ENCODE data around the gene RPL38.

RPL38 gene

DNA sequence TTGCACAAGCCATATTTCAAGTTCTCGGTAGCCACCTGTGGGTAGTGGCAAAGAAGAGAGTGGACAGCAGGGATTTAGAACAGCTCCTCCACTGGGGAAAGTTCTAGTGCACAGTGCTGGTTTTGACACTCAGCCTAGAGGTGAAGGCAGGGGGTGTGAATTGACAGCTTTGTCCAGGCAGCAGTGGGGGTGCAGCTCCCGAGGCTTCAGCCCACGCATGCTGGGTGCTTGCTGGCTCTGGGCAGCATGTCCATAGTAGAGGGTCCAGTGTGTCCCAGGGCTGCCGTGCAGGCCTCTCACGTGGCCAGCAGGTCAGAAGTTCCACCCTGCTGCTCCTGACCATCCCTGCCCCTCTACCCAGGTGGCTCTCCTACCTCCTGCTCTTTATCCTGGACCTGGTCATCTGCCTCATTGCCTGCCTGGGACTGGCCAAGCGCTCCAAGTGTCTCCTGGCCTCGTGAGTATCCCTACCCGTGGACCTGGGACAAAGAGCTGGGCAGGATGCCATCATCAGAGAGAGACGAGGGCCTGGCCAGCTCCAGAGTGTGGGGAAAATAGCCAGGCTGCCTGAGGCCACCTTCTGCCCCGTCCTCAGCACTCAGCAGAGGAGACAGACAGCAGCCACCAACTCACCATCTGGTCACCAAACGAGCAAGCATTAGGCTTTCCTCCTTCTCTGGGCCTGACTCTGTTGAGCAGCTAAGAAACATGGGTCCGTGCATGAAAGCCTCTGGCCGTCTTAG is 39.7 kb downstream of the RPL38 start:
- H3K27ac ChIP-seq (replicated peaks) = no peak overlapping the region
- DNase-seq (ENCODE audit: low read depth in 1 of 2, low spot score in 1 of 2) = no peak
- TF ChIP-seq POLR2AphosphoS5 (IDR thresholded peaks at IDR 0.05; ENCODE audit: low read depth) (no peak), GABPA (IDR thresholded peaks at IDR 0.05; ENCODE audit: low read depth) (no peak), SPI1 (IDR thresholded peaks at IDR 0.05; ENCODE audit: borderline replicate concordance, low read depth) (no peak)
- TF ChIP-seq, protein P1, sequence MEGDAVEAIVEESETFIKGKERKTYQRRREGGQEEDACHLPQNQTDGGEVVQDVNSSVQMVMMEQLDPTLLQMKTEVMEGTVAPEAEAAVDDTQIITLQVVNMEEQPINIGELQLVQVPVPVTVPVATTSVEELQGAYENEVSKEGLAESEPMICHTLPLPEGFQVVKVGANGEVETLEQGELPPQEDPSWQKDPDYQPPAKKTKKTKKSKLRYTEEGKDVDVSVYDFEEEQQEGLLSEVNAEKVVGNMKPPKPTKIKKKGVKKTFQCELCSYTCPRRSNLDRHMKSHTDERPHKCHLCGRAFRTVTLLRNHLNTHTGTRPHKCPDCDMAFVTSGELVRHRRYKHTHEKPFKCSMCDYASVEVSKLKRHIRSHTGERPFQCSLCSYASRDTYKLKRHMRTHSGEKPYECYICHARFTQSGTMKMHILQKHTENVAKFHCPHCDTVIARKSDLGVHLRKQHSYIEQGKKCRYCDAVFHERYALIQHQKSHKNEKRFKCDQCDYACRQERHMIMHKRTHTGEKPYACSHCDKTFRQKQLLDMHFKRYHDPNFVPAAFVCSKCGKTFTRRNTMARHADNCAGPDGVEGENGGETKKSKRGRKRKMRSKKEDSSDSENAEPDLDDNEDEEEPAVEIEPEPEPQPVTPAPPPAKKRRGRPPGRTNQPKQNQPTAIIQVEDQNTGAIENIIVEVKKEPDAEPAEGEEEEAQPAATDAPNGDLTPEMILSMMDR (IDR thresholded peaks at IDR 0.05; ENCODE audit: insufficient read depth, low read length) = no peak
- TF ChIP-seq, protein P2, sequence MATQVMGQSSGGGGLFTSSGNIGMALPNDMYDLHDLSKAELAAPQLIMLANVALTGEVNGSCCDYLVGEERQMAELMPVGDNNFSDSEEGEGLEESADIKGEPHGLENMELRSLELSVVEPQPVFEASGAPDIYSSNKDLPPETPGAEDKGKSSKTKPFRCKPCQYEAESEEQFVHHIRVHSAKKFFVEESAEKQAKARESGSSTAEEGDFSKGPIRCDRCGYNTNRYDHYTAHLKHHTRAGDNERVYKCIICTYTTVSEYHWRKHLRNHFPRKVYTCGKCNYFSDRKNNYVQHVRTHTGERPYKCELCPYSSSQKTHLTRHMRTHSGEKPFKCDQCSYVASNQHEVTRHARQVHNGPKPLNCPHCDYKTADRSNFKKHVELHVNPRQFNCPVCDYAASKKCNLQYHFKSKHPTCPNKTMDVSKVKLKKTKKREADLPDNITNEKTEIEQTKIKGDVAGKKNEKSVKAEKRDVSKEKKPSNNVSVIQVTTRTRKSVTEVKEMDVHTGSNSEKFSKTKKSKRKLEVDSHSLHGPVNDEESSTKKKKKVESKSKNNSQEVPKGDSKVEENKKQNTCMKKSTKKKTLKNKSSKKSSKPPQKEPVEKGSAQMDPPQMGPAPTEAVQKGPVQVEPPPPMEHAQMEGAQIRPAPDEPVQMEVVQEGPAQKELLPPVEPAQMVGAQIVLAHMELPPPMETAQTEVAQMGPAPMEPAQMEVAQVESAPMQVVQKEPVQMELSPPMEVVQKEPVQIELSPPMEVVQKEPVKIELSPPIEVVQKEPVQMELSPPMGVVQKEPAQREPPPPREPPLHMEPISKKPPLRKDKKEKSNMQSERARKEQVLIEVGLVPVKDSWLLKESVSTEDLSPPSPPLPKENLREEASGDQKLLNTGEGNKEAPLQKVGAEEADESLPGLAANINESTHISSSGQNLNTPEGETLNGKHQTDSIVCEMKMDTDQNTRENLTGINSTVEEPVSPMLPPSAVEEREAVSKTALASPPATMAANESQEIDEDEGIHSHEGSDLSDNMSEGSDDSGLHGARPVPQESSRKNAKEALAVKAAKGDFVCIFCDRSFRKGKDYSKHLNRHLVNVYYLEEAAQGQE (IDR thresholded peaks at IDR 0.05; ENCODE audit: insufficient replicate concordance, low read depth) = no peak
- no peak overlapping the region for H3K4me3 ChIP-seq (replicated peaks; ENCODE audit: insufficient read depth, low read length)
- no peaks in the 10 kb centered on the region for H3K27me3 ChIP-seq (ENCODE audit: insufficient read depth, poor library complexity, severe bottlenecking)

DNA sequence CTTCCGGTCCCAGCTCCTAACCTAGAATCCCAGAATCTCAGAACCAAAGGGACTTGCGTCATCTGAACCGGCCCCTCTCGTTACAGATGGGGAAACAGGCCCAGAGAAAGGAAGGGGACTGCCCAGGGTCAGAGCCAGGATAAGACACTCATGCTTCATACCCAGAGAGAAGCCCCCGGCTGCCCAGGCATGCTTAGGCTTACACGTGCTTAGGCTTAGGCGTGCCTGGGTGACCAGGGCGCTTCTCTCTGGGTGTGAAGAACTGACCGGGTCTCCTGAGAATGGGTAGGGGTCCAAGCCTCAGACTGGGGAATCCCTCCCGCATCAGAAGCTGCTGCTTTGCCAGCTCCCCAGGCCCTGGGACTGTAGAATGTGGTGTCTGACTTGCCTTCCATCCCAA is 40.6 kb downstream of the RPL38 start:
- H3K27me3 ChIP-seq (ENCODE audit: insufficient read depth, poor library complexity, severe bottlenecking) = no peaks in the 10 kb centered on the region
- no peak overlapping the region for H3K4me3 ChIP-seq (replicated peaks; ENCODE audit: insufficient read depth, low read length)
- TF ChIP-seq, protein P1 (IDR thresholded peaks at IDR 0.05; ENCODE audit: insufficient read depth, low read length) = no peak
- TF ChIP-seq, protein P2 (IDR thresholded peaks at IDR 0.05; ENCODE audit: insufficient replicate concordance, low read depth) = no peak
- TF ChIP-seq SPI1 (IDR thresholded peaks at IDR 0.05; ENCODE audit: borderline replicate concordance, low read depth) (no peak), GABPA (IDR thresholded peaks at IDR 0.05; ENCODE audit: low read depth) (no peak), POLR2AphosphoS5 (IDR thresholded peaks at IDR 0.05; ENCODE audit: low read depth) (no peak)
- no peak overlapping the region for H3K27ac ChIP-seq (replicated peaks)
- no peak for DNase-seq (ENCODE audit: low read depth in 1 of 2, low spot score in 1 of 2)

- no peak for TF ChIP-seq SPI1 (IDR thresholded peaks at IDR 0.05; ENCODE audit: borderline replicate concordance, low read depth)
- TF ChIP-seq, protein P1 (IDR thresholded peaks at IDR 0.05; ENCODE audit: insufficient read depth, low read length) = no peak
- TF ChIP-seq, protein P2 (IDR thresholded peaks at IDR 0.05; ENCODE audit: insufficient replicate concordance, low read depth) = no peak
- no peak for TF ChIP-seq GABPA (IDR thresholded peaks at IDR 0.05; ENCODE audit: low read depth)
- TF ChIP-seq POLR2AphosphoS5 (IDR thresholded peaks at IDR 0.05; ENCODE audit: low read depth) = no peak
- H3K27ac ChIP-seq (replicated peaks) = no peak overlapping the region
- no peak for DNase-seq (ENCODE audit: low read depth in 1 of 2, low spot score in 1 of 2)
- H3K4me3 ChIP-seq (replicated peaks; ENCODE audit: insufficient read depth, low read length) = no peak overlapping the region
- no peaks in the 10 kb centered on the region for H3K27me3 ChIP-seq (ENCODE audit: insufficient read depth, poor library complexity, severe bottlenecking)
These were observed 41.1 kb downstream of the RPL38 start for GRCh38 chr17:74244548-74244947.

All from HL-60 (cell line).